Esophagus squamous epithelium (tissue), 4 donors: ENCODE data around the gene CLK1.

Experiments used
- CTCF ChIP-seq, 6 experiments: fragments of 450-650 bp in 4 of 6; fragments of 200-600 bp in 2 of 6; sonication (generic) in 2 of 6; IDR thresholded peaks; one replicate each; pipeline ENCODE4 v1.5.1; 2016 to 2019; ENCODE audit warnings: antibody characterized with exemption in 6 of 6, mild to moderate bottlenecking in 4 of 6, moderate library complexity in 4 of 6
- POLR2A ChIP-seq, 4 donors: fragments of 450-650 bp; IDR thresholded peaks; one replicate each; pipeline ENCODE4 v1.6.1; 2017; ENCODE audit warnings: antibody characterized with exemption in 4 of 4, mild to moderate bottlenecking in 4 of 4, moderate library complexity in 3 of 4

GRCh38 chr2:200843993-200844948, 20.2 kb downstream of the CLK1 start:
- no peak for TF ChIP-seq CTCF (IDR thresholded peaks at IDR 0.05)
- no peak for TF ChIP-seq POLR2A (IDR thresholded peaks at IDR 0.05)
